Measurements from ENCODE around the gene SLIT3. TPM values are rescaled to one million over a fixed set of nuclear protein-coding genes. Genes with fewer than 3 reads are reported as not detected.

SLIT3 gene
- total and polyA plus RNA-seq, 2 donors (not counting 3 experiments of a cell fraction or from before 2014, with no cell fraction given) = 0.90 to 1.0 TPM

GRCh38 chr5:168865968-168866367 is 435.0 kb downstream of the SLIT3 start:
- TF ChIP-seq, protein P1, sequence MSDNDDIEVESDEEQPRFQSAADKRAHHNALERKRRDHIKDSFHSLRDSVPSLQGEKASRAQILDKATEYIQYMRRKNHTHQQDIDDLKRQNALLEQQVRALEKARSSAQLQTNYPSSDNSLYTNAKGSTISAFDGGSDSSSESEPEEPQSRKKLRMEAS (IDR thresholded peaks at IDR 0.05; ENCODE audit: insufficient read depth, insufficient read length) = no peak
- TF ChIP-seq POLR2A (IDR thresholded peaks at IDR 0.05; ENCODE audit: low read depth, low read length) (no peak), POLR2AphosphoS5 (IDR thresholded peaks at IDR 0.05; ENCODE audit: insufficient read depth, low read depth, low read length) (no peak), MYC (IDR thresholded peaks at IDR 0.05; ENCODE audit: low read depth, low read length) (no peak), JUN (IDR thresholded peaks at IDR 0.05; ENCODE audit: borderline replicate concordance, insufficient read depth, insufficient read length, low read depth) (no peak), GATA2 (IDR thresholded peaks at IDR 0.05; ENCODE audit: insufficient read depth, insufficient read length, low read depth, low read length) (no peak), EZH2 (IDR thresholded peaks at IDR 0.05; ENCODE audit: borderline replicate concordance, low read depth, low read length, severe bottlenecking) (no peak), FOS (IDR thresholded peaks at IDR 0.05; ENCODE audit: borderline replicate concordance, insufficient read depth, low read length) (no peak), CTCF (IDR thresholded peaks at IDR 0.05; ENCODE audit: extremely low read depth in 1 of 2, insufficient read depth in 1 of 2, low read depth in 1 of 2, low read length in 2 of 2) (no peak)
- Histone ChIP-seq H2AFZ (ENCODE audit: low read depth, low read length) (no peak overlapping the region), H3K36me3 (ENCODE audit: control insufficient read depth in 2 of 2, extremely low read depth in 1 of 2, insufficient read depth in 2 of 2, low read length in 2 of 2) (no peaks in the 10 kb centered on the region), H3K4me1 (ENCODE audit: control insufficient read depth, extremely low read depth, insufficient read depth, low read length) (no peaks in the 10 kb centered on the region), H3K27ac (ENCODE audit: insufficient read depth, low read depth, low read length) (no peak overlapping the region), H3K79me2 (ENCODE audit: control insufficient read depth, insufficient read depth, low read length) (no peaks in the 10 kb centered on the region), H3K4me2 (ENCODE audit: insufficient read depth, low read length) (no peak overlapping the region), H3K27me3 (ENCODE audit: control insufficient read depth in 2 of 2, insufficient read depth in 2 of 2, low read length in 2 of 2) (no peaks in the 10 kb centered on the region), H3K9ac (replicated peaks; ENCODE audit: extremely low read depth, insufficient read depth, low read length) (no peak overlapping the region), H3K4me3 (replicated peaks in 1 of 3; ENCODE audit: insufficient read depth in 1 of 3, low read depth in 1 of 3, low read length in 3 of 3) (no peak overlapping the region), H3K9me1 (replicated peaks; ENCODE audit: control insufficient read depth, extremely low read depth, insufficient read depth, low read length) (no peaks in the 10 kb centered on the region), H3K9me3 (replicated peaks; ENCODE audit: control insufficient read depth, insufficient read depth, low read length) (no peaks in the 10 kb centered on the region), H4K20me1 (replicated peaks; ENCODE audit: control insufficient read depth, extremely low read depth, insufficient read depth, low read length) (no peaks in the 10 kb centered on the region)
- no TSS peak for BruUV-seq (replicated peaks)
- dilution Hi-C loops (cut with MboI; ENCODE audit: extremely low pct_ligation_motif_present, low sequenced_read_pairs) = no loop called here
- DNase-seq (ENCODE audit: low read depth, low spot score) (no peak), FAIRE-seq (no peak)
- intact Hi-C loops (cut with micrococcal nuclease) = no loop called here
- CTCF ChIA-PET = no interaction called here
- POLR2A ChIA-PET = no interaction called here
